Prostate gland (tissue), 2 donors: ENCODE data around the gene PTPRG.

Source experiments
- POLR2A ChIP-seq: fragments of 450-650 bp; IDR thresholded peaks from one replicate; pipeline ENCODE4 v1.6.1; 2016; ENCODE audit warnings: antibody characterized with exemption, mild to moderate bottlenecking
- TF ChIP-seq, protein P1 (sequence below), 4 experiments: fragments of 200-600 bp in 2 of 4; fragments of 450-650 bp in 2 of 4; sonication (generic) in 2 of 4; IDR thresholded peaks; 1 replicate in 3 of 4; 2 replicates in 1 of 4; pipeline ENCODE4 v1.5.1; 2016 to 2019; ENCODE audit warnings: antibody characterized with exemption in 4 of 4, mild to moderate bottlenecking in 2 of 4, moderate library complexity in 2 of 4

DNA sequence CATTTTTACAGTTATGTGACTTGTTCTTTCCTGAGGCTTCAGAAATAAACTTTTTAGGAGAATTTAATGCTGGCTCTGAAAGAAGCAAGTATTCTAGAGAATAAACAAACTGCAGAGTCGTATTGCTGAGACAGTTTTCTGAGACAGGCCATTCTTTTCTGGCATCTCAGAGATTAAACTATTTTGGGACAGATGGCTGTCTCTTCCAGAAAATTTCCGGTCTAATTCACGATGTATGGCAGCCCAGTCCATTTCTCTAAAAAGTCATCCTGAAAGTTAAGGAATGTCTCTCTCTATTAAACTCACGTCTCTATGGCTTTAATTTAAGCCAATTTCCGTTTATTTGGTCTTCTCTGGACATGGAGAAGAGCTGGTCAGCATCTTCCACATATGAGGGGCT, 603.4 kb downstream of the PTPRG start:
- TF ChIP-seq, protein P1, sequence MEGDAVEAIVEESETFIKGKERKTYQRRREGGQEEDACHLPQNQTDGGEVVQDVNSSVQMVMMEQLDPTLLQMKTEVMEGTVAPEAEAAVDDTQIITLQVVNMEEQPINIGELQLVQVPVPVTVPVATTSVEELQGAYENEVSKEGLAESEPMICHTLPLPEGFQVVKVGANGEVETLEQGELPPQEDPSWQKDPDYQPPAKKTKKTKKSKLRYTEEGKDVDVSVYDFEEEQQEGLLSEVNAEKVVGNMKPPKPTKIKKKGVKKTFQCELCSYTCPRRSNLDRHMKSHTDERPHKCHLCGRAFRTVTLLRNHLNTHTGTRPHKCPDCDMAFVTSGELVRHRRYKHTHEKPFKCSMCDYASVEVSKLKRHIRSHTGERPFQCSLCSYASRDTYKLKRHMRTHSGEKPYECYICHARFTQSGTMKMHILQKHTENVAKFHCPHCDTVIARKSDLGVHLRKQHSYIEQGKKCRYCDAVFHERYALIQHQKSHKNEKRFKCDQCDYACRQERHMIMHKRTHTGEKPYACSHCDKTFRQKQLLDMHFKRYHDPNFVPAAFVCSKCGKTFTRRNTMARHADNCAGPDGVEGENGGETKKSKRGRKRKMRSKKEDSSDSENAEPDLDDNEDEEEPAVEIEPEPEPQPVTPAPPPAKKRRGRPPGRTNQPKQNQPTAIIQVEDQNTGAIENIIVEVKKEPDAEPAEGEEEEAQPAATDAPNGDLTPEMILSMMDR (IDR thresholded peaks at IDR 0.05): no peak
- no peak for TF ChIP-seq POLR2A
